ENCODE measurements around the gene CHD1L. TPM values are rescaled to one million over a fixed set of nuclear protein-coding genes. Genes with fewer than 3 reads are reported as not detected.

Gene CHD1L
- total and polyA plus RNA-seq, 2 of the 13 experiments (the other 11 are each of a cell fraction or from before 2014, with no cell fraction given) = 74.3 to 111 TPM

- TF ChIP-seq ZNF263 (CRISPR knock-in tag; IDR thresholded peaks at IDR 0.05) (peak; percentile 37; the same call in 1 of the 2 replicates), ZBTB7A (CRISPR knock-in tag; IDR thresholded peaks at IDR 0.05) (peak; percentile 46; the same call in 1 of the 2 replicates), KLF6 (CRISPR knock-in tag; IDR thresholded peaks at IDR 0.05) (peak; percentile 31; the same call in 1 of the 2 replicates), MED13 (CRISPR knock-in tag; IDR thresholded peaks at IDR 0.05) (0 out of 2 replicates have a peak, but pooled peaks have one; percentile 45), RBFOX2 (IDR thresholded peaks at IDR 0.05; ENCODE audit: low read depth, low read length) (peak; percentile 51; the same call in 1 of the 2 replicates), ZNF549 (CRISPR knock-in tag; IDR thresholded peaks at IDR 0.05) (no peak), GATAD1 (CRISPR knock-in tag; IDR thresholded peaks at IDR 0.05) (0 out of 2 replicates have a peak, but pooled peaks have one; percentile 23), CREB1 (IDR thresholded peaks at IDR 0.05) (no peak), CREB1 (CRISPR knock-in tag; IDR thresholded peaks at IDR 0.05) (peak; percentile 26; the same call in 1 of the 2 replicates), SOX13 (IDR thresholded peaks at IDR 0.05) (no peak), SOX13 (CRISPR knock-in tag; conservative IDR thresholded peaks at IDR 0.05 in 1 of 2, IDR thresholded peaks at IDR 0.05 in 1 of 2) (peak in 1 of 2 experiments; percentile 44; a peak in 1 of 4 replicates), AFF4 (CRISPR knock-in tag; IDR thresholded peaks at IDR 0.05) (peak; percentile 63; the same call in 1 of the 2 replicates), ZBTB39 (CRISPR knock-in tag; IDR thresholded peaks at IDR 0.05) (0 out of 2 replicates have a peak, but pooled peaks have one; percentile 38), ZNF326 (CRISPR knock-in tag; IDR thresholded peaks at IDR 0.05; ENCODE audit: borderline replicate concordance) (no peak), KDM2A (CRISPR knock-in tag; IDR thresholded peaks at IDR 0.05; ENCODE audit: borderline replicate concordance, low read depth) (peak; percentile 39; the same call in 1 of the 2 replicates), RARA (CRISPR knock-in tag; IDR thresholded peaks at IDR 0.05) (0 out of 2 replicates have a peak, but pooled peaks have one; percentile 22), DRAP1 (CRISPR knock-in tag; IDR thresholded peaks at IDR 0.05) (peak; percentile 86), SKIL (CRISPR knock-in tag; IDR thresholded peaks at IDR 0.05; ENCODE audit: borderline replicate concordance) (no peak), BORCS8-MEF2B (CRISPR knock-in tag; IDR thresholded peaks at IDR 0.05) (0 out of 2 replicates have a peak, but pooled peaks have one; percentile 7)
These were observed 17.2 kb upstream of the CHD1L start, which contains the start of gene FMO5 (continued) for GRCh38 chr1:147225193-147225730.
